Measurements from ENCODE around the gene SCCPDH.
"Not testable (repeated sequence)": the region's sequence is repeated elsewhere in the genome, so short reads cannot be mapped to it uniquely, and the experiment has no call there.

SCCPDH gene

GRCh38 chr1:246803373-246803772, 79.2 kb downstream of the SCCPDH start:
- no peak for TF ChIP-seq MYC (IDR thresholded peaks at IDR 0.05; ENCODE audit: low read depth, low read length)
- TF ChIP-seq CTCF (IDR thresholded peaks at IDR 0.05; ENCODE audit: low read depth, low read length): no peak
- TF ChIP-seq MAX (IDR thresholded peaks at IDR 0.05; ENCODE audit: low read depth, low read length): no peak
- no peak for TF ChIP-seq POLR2A (IDR thresholded peaks at IDR 0.05; ENCODE audit: extremely low read depth, insufficient read length)
- no peak overlapping the region for H3K4me3 ChIP-seq (ENCODE audit: low read depth, low read length)
- DNase-seq (ENCODE audit: low read depth): no peak

GRCh38 chr1:246803883-246804282, 79.7 kb downstream of the SCCPDH start:
- TF ChIP-seq CTCF (IDR thresholded peaks at IDR 0.05; ENCODE audit: low read depth, low read length): no peak
- no peak for TF ChIP-seq MYC (IDR thresholded peaks at IDR 0.05; ENCODE audit: low read depth, low read length)
- TF ChIP-seq POLR2A (IDR thresholded peaks at IDR 0.05; ENCODE audit: extremely low read depth, insufficient read length): no peak
- no peak for TF ChIP-seq MAX (IDR thresholded peaks at IDR 0.05; ENCODE audit: low read depth, low read length)
- no peak overlapping the region for H3K4me3 ChIP-seq (ENCODE audit: low read depth, low read length)
- no peak for DNase-seq (ENCODE audit: low read depth)

- no peak for TF ChIP-seq MYC (IDR thresholded peaks at IDR 0.05; ENCODE audit: low read depth, low read length)
- no peak for TF ChIP-seq MAX (IDR thresholded peaks at IDR 0.05; ENCODE audit: low read depth, low read length)
- TF ChIP-seq CTCF (IDR thresholded peaks at IDR 0.05; ENCODE audit: low read depth, low read length): no peak
- TF ChIP-seq POLR2A (IDR thresholded peaks at IDR 0.05; ENCODE audit: extremely low read depth, insufficient read length): no peak
- no peak overlapping the region for H3K4me3 ChIP-seq (ENCODE audit: low read depth, low read length)
- DNase-seq (ENCODE audit: low read depth): no peak
Observed at GRCh38 chr1:246805135-246805716, 81.0 kb downstream of the SCCPDH start.

GRCh38 chr1:246809473-246809872, 85.3 kb downstream of the SCCPDH start:
- no peak overlapping the region for H3K4me3 ChIP-seq (ENCODE audit: low read depth, low read length)
- TF ChIP-seq CTCF (IDR thresholded peaks at IDR 0.05; ENCODE audit: low read depth, low read length): peak; percentile 31
- no peak for TF ChIP-seq MYC (IDR thresholded peaks at IDR 0.05; ENCODE audit: low read depth, low read length)
- peak; percentile 36 for DNase-seq (ENCODE audit: low read depth)

GRCh38 chr1:246811985-246812384, 87.8 kb downstream of the SCCPDH start:
- no peak for TF ChIP-seq POLR2A (IDR thresholded peaks at IDR 0.05; ENCODE audit: extremely low read depth, insufficient read length)
- TF ChIP-seq MYC (IDR thresholded peaks at IDR 0.05; ENCODE audit: low read depth, low read length): no peak
- no peak for TF ChIP-seq MAX (IDR thresholded peaks at IDR 0.05; ENCODE audit: low read depth, low read length)
- no peak for TF ChIP-seq CTCF (IDR thresholded peaks at IDR 0.05; ENCODE audit: low read depth, low read length)
- H3K4me3 ChIP-seq (ENCODE audit: low read depth, low read length): no peak overlapping the region
- no peak for DNase-seq (ENCODE audit: low read depth)

- not testable (repeated sequence) for H3K4me3 ChIP-seq (ENCODE audit: low read depth, low read length); DNase-seq (ENCODE audit: low read depth)
Observed at GRCh38 chr1:246813325-246813724, 89.1 kb downstream of the SCCPDH start.
